AG09309 (cell line): Measurements from ENCODE around the gene IGFL2.
"Not testable (repeated sequence)": the region's sequence is repeated elsewhere in the genome, so short reads cannot be mapped to it uniquely, and the experiment has no call there.

Experiments used
- DNase-seq: peaks from one replicate; pipeline ENCODE4 v3.0.0-alpha.2; 2010; ENCODE audit warnings: low read depth
- H3K4me3 ChIP-seq: 2 replicates; pipeline ENCODE4 v1.5.1; 2011; ENCODE audit warnings: mild to moderate bottlenecking, low read depth, low read length, moderate library complexity; ENCODE audit not compliant: control insufficient read depth
- TF ChIP-seq, protein P1 (sequence below): IDR thresholded peaks from 2 replicates; pipeline ENCODE4 v1.5.1; 2011; ENCODE audit warnings: mild to moderate bottlenecking, low read depth, low read length, inconsistent platforms; ENCODE audit not compliant: insufficient read depth, control insufficient read depth; ENCODE audit errors: missing control alignments

The IGFL2 gene

GRCh38 chr19:46179076-46179759, 31.2 kb downstream of the IGFL2 start:
- H3K4me3 ChIP-seq: no peak overlapping the region
- TF ChIP-seq, protein P1, sequence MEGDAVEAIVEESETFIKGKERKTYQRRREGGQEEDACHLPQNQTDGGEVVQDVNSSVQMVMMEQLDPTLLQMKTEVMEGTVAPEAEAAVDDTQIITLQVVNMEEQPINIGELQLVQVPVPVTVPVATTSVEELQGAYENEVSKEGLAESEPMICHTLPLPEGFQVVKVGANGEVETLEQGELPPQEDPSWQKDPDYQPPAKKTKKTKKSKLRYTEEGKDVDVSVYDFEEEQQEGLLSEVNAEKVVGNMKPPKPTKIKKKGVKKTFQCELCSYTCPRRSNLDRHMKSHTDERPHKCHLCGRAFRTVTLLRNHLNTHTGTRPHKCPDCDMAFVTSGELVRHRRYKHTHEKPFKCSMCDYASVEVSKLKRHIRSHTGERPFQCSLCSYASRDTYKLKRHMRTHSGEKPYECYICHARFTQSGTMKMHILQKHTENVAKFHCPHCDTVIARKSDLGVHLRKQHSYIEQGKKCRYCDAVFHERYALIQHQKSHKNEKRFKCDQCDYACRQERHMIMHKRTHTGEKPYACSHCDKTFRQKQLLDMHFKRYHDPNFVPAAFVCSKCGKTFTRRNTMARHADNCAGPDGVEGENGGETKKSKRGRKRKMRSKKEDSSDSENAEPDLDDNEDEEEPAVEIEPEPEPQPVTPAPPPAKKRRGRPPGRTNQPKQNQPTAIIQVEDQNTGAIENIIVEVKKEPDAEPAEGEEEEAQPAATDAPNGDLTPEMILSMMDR: no peak
- no peak for DNase-seq

GRCh38 chr19:46180701-46181387, 32.8 kb downstream of the IGFL2 start:
- no peak for DNase-seq
- TF ChIP-seq, protein P1: no peak
- H3K4me3 ChIP-seq: no peak overlapping the region

GRCh38 chr19:46181388-46181779, 33.3 kb downstream of the IGFL2 start:
- DNase-seq: no peak
- no peak overlapping the region for H3K4me3 ChIP-seq
- TF ChIP-seq, protein P1: no peak

GRCh38 chr19:46182476-46182875, 34.4 kb downstream of the IGFL2 start:
- TF ChIP-seq, protein P1: no peak
- no peak overlapping the region for H3K4me3 ChIP-seq
- DNase-seq: no peak

DNA sequence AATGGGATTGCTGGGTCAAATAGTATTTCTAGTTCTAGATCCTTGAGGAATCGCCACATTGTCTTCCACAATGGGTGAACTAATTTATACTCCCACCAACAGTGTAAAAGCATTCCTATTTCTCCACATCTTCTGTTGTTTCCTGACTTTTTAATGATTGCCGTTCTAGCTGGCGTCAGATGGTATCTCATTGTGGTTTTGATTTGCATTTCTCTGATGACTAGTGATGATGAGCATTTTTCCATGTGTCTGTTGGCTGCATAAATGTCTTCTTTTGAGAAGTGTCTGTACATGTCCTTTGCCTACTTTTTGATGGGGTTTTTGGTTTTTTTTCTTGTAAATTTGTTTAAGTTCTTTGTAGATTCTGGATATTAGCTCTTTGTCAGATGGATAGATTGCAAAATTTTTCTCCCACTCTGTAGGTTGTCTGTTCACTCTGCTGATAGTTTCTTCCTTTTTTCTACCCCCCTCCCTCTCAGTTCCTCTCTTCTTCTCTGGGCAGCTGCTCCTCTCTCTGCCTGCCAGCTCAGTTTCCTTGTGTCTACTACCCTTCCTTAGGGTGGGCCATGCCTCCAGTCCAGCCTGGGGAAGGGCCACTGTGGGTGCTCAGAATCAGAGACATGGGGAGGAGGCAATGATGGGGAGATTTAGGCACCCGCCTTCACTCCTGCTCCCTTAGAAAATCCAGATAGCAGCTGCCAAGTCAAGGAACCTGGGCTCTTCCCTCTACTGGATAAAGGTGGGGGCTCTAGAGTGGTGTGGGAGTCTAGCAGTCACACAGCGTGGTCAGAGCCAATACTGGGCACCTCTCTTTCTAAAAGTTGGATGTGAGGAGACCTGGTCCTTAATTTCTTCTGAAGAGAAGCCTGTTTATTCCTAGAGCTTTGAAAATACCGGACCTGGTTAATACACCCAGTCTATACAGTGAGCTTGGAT, 37.0 kb downstream of the IGFL2 start:
- not testable (repeated sequence) for H3K4me3 ChIP-seq
- DNase-seq: peak; percentile 18

DNA sequence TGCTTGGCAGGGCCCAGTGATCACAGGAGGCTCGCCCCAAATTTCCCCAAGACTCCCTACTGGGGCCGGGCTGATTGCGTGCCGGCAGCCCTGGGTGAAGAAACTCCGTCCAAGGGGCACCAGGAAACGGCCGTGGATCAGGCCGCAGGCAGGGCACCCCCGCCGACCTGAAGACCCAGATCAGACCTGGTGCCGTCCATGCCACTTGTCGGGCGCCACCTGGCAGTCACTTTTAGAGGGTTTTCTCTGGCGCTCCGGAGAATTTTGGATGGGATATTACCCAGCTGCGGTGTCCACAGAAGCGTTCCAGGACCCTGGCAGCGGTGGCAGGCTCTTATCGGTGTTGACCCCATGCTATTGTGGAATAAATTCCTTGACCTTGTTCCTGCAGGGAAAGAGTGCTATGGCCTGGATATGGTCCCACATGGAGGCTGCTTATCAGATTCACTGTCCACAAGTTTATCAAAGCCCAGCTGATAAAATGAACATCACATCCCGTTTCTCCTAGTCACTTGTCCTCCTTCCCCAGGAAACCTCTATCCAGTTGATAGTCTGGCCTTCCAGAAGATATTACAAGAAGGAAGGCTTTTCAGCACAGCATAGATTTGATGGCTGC, 38.2 kb downstream of the IGFL2 start:
- no peak for DNase-seq
- TF ChIP-seq, protein P1: no peak
- no peak overlapping the region for H3K4me3 ChIP-seq
